ENCODE measurements around the gene CAMK1D.

GRCh38 chr10:12480440-12480839 is 131.1 kb downstream of the CAMK1D start:
- TF ChIP-seq EZH2 (IDR thresholded peaks at IDR 0.05; ENCODE audit: low read length) = no peak
- TF ChIP-seq CTCF (optimal IDR thresholded peaks at IDR 0.05 in 1 of 3, IDR thresholded peaks at IDR 0.05 in 1 of 3, conservative IDR thresholded peaks at IDR 0.05 in 1 of 3; ENCODE audit: extremely low read depth in 1 of 3, insufficient read depth in 2 of 3, low read length in 3 of 3) = no peak

Data from keratinocyte (primary cell).